WTC11 (cell line): ENCODE data around the gene PAIP2. TPM values are rescaled to one million over a fixed set of nuclear protein-coding genes. Genes with fewer than 3 reads are reported as not detected.
"Not testable (repeated sequence)": the region's sequence is repeated elsewhere in the genome, so short reads cannot be mapped to it uniquely, and the experiment has no call there.

Source experiments
- ATAC-seq: fragments of 200-7000 bp; cut with Tn5 transposase; 2 replicates; pipeline ENCODE4 v1.10.0; 2021; ENCODE audit warnings: mild to moderate bottlenecking, moderate library complexity
- CTCF ChIA-PET: fragments of 300-600 bp; sonication (Branson Sonifier 250); formaldehyde crosslinking; loops from one replicate; lab custom pipeline; 2021; ENCODE audit warnings: antibody characterized with exemption; lab: Charles Lee
- POLR2A ChIA-PET: fragments of 350-600 bp; sonication (Branson Sonifier 250); formaldehyde crosslinking; loops from one replicate; lab custom pipeline; 2021; ENCODE audit warnings: antibody characterized with exemption; lab: Charles Lee
- DNase-seq: peaks from one replicate; pipeline ENCODE4 v3.0.0; 2021; ENCODE audit warnings: low spot score
- H3K27ac Mint-ChIP-seq: 2 replicates; pipeline ENCODE4 v1.8.0; 2021; ENCODE audit warnings: mixed read lengths
- H3K27me3 Mint-ChIP-seq: 2 replicates; pipeline ENCODE4 v1.8.0; 2021; ENCODE audit warnings: low read depth, mild to moderate bottlenecking, moderate library complexity, mixed read lengths
- H3K36me3 Mint-ChIP-seq: 2 replicates; pipeline ENCODE4 v1.8.0; 2021; ENCODE audit warnings: mixed read lengths
- H3K4me1 Mint-ChIP-seq: 2 replicates; pipeline ENCODE4 v1.8.0; 2022; ENCODE audit warnings: mixed read lengths
- H3K4me3 Mint-ChIP-seq: 2 replicates; pipeline ENCODE4 v1.8.0; 2021; ENCODE audit warnings: mild to moderate bottlenecking, moderate library complexity, mixed read lengths
- H3K9me3 Mint-ChIP-seq: 2 replicates; pipeline ENCODE4 v1.8.0; 2021; ENCODE audit warnings: mixed read lengths
- ELF4 ChIP-seq: sonication (generic); formaldehyde crosslinking; IDR thresholded peaks from 2 replicates; pipeline ENCODE4 v1.8.1; 2022; ENCODE audit warnings: low read depth, mild to moderate bottlenecking, moderate library complexity, missing genetic modification reagents
- ETV6 ChIP-seq: sonication (generic); formaldehyde crosslinking; IDR thresholded peaks from 2 replicates; pipeline ENCODE4 v1.8.1; 2022; ENCODE audit warnings: mild to moderate bottlenecking, missing genetic modification reagents
- GABPB1 ChIP-seq: sonication (generic); formaldehyde crosslinking; IDR thresholded peaks from 2 replicates; pipeline ENCODE4 v1.8.1; 2023; ENCODE audit warnings: mild to moderate bottlenecking, missing genetic modification reagents
- MXD4 ChIP-seq: fragments of 250-450 bp; sonication (Bioruptor Pico); IDR thresholded peaks from 2 replicates; pipeline ENCODE4 v1.8.0; 2021; ENCODE audit warnings: mild to moderate bottlenecking, moderate library complexity, borderline replicate concordance
- ZNF219 ChIP-seq: sonication (generic); formaldehyde crosslinking; IDR thresholded peaks from 2 replicates; pipeline ENCODE4 v1.8.0; 2023; ENCODE audit warnings: missing genetic modification reagents, mild to moderate bottlenecking, borderline replicate concordance
- ZNF396 ChIP-seq: fragments of 250-450 bp; sonication (Bioruptor Pico); IDR thresholded peaks from 2 replicates; pipeline ENCODE4 v1.8.0; 2021; ENCODE audit warnings: mild to moderate bottlenecking, moderate library complexity, borderline replicate concordance
- total RNA-seq: library from RNA; stranded (reverse); gene quantifications from 3 replicates; pipeline ENCODE4 v1.2.3, GENCODE V29; 2021
- TF ChIP-seq, protein P1 (sequence below): sonication (generic); formaldehyde crosslinking; IDR thresholded peaks from 2 replicates; pipeline ENCODE4 v1.8.1; 2022; ENCODE audit warnings: low read depth, mild to moderate bottlenecking, moderate library complexity, missing genetic modification reagents, borderline replicate concordance
- TF ChIP-seq, protein P2 (sequence below): sonication (generic); formaldehyde crosslinking; IDR thresholded peaks from 2 replicates; pipeline ENCODE4 v1.8.0; 2022; ENCODE audit warnings: mild to moderate bottlenecking, missing genetic modification reagents
- TF ChIP-seq, protein P3 (sequence below): sonication (generic); formaldehyde crosslinking; IDR thresholded peaks from 2 replicates; pipeline ENCODE4 v1.8.1; 2022; ENCODE audit warnings: mild to moderate bottlenecking, missing genetic modification reagents, moderate library complexity, borderline replicate concordance
- TF ChIP-seq, protein P4 (sequence below): sonication (generic); formaldehyde crosslinking; IDR thresholded peaks from 2 replicates; pipeline ENCODE4 v1.8.1; 2023; ENCODE audit warnings: mild to moderate bottlenecking, moderate library complexity, missing genetic modification reagents

PAIP2 gene
- total RNA-seq, 1 experiment from 2014 or later: 126 TPM

DNA sequence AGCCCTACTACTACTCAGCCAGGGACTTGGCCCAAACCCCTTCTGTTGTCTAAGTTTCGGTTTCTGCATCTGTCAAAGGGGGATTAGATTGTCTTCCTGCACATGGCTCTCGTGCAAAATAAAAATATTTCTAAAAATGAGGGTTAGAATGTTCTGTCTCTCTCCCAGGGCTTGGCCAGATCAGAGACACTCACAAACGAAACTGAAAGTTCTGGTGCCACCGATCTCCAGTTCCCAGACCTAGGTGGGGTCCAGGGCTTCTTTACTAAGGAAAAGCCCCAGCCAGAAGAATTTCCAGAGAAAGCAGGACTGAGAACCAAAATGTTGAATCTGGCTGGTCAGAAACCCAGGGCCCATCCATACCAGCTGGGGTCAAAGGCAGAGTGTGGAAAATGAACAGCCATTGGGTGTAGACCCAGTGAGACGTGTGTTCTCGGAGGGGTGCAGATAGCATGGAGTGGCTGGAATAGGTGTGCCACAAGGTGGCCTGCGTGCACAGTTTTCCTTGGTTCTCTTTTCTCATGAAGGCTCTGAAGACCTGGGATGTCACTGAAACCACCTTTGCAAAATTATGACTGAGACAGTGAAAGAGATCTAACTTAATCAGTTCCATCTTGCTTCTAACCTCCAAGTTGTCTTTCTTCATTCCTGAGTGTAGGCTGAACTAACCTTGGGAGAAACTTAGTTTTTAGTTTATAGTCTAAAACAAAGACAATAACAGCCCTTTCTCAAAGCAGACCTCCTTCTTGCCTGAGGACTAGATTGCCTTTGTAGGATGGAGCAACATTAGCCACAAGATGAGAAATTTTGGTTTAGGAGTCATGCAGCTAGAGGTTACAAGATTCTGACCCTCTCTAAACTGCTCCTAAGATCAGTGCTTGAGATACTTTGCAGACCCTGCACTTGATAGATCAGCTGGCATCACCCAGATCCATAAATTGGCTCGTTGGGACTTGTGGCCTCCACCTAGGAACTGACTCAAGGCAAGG, 43.7 kb downstream of the PAIP2 start (continued):
- TF ChIP-seq, protein P1, sequence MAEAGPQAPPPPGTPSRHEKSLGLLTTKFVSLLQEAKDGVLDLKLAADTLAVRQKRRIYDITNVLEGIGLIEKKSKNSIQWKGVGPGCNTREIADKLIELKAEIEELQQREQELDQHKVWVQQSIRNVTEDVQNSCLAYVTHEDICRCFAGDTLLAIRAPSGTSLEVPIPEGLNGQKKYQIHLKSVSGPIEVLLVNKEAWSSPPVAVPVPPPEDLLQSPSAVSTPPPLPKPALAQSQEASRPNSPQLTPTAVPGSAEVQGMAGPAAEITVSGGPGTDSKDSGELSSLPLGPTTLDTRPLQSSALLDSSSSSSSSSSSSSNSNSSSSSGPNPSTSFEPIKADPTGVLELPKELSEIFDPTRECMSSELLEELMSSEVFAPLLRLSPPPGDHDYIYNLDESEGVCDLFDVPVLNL (CRISPR knock-in tag): no peak
- TF ChIP-seq, protein P2, sequence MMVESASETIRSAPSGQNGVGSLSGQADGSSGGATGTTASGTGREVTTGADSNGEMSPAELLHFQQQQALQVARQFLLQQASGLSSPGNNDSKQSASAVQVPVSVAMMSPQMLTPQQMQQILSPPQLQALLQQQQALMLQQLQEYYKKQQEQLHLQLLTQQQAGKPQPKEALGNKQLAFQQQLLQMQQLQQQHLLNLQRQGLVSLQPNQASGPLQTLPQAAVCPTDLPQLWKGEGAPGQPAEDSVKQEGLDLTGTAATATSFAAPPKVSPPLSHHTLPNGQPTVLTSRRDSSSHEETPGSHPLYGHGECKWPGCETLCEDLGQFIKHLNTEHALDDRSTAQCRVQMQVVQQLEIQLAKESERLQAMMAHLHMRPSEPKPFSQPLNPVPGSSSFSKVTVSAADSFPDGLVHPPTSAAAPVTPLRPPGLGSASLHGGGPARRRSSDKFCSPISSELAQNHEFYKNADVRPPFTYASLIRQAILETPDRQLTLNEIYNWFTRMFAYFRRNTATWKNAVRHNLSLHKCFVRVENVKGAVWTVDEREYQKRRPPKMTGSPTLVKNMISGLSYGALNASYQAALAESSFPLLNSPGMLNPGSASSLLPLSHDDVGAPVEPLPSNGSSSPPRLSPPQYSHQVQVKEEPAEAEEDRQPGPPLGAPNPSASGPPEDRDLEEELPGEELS: no peak

DNA sequence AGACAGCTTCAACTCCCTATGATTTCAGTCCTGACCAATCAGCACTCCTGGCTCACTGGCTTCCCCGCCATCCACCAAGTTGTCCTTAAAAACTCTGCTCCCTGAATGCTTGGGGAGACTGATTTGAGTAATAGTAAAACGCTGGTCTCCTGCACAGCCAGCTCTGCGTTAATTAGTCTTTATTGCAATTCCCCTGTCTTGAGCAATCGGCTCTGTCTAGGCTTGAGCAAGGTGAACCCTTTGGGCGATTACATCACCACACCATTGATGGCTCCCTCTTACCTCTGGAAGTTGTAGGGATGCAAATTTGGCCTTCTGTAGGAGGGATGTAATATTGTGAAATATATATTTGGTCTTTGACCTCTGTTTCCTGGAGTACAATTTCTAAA, 44.4 kb downstream of the PAIP2 start:
- TF ChIP-seq, protein P3, sequence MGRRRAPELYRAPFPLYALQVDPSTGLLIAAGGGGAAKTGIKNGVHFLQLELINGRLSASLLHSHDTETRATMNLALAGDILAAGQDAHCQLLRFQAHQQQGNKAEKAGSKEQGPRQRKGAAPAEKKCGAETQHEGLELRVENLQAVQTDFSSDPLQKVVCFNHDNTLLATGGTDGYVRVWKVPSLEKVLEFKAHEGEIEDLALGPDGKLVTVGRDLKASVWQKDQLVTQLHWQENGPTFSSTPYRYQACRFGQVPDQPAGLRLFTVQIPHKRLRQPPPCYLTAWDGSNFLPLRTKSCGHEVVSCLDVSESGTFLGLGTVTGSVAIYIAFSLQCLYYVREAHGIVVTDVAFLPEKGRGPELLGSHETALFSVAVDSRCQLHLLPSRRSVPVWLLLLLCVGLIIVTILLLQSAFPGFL (CRISPR knock-in tag): no peak
- TF ChIP-seq GABPB1 (CRISPR knock-in tag) (peak; percentile 74), ETV6 (CRISPR knock-in tag) (no peak), MXD4 (CRISPR knock-in tag) (no peak), ZNF219 (CRISPR knock-in tag) (no peak)
- TF ChIP-seq, protein P2: no peak
- POLR2A ChIA-PET: no interaction called here
- H3K4me3 Mint-ChIP-seq: no peak overlapping the region

DNA sequence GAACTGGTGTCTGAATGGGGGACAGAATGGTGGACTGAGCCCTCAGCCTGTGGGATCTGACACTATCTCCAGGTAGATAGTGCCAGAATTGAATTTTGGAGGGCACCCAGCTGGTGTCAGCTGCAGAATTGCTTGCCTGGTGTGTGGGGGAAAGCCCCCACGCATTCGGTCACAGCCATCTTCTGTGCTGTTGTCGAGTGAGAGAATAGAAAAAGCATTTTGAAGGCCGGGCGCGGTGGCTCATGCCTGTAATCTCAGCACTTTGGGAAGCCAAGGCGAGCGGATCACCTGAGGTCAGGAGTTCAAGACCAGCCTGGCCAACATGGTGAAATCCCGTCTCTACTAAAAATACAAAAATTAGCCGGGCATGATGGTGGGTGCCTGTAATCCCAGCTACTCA, 45.3 kb downstream of the PAIP2 start:
- peaks cover 13% of the 10 kb centered on the region for H3K27me3 Mint-ChIP-seq
- not testable (repeated sequence) for DNase-seq, ATAC-seq, H3K9me3 Mint-ChIP-seq, H3K4me3 Mint-ChIP-seq, H3K36me3 Mint-ChIP-seq, H3K27ac Mint-ChIP-seq
- ChIA-PET POLR2A (interaction anchor here (1.0 to 1.7 kb wide), 2 partner anchors 9 to 94 kb away, joined by 3 to 7 read pairs; partner anchors contain the start of gene MATR3), CTCF (interaction anchor here (0.6 to 1.6 kb wide), 2 partner anchors 16 to 923 kb away, joined by 3 read pairs; no protein-coding TSS in a partner anchor)
- peaks cover 24% of the 10 kb centered on the region for H3K4me1 Mint-ChIP-seq

More for the DNA sequence above, 44.4 kb downstream of the PAIP2 start:
- H3K36me3 Mint-ChIP-seq: no peaks in the 10 kb centered on the region
- ATAC-seq: no peak
- no peak overlapping the region for H3K27ac Mint-ChIP-seq
- DNase-seq: no peak
- CTCF ChIA-PET: interaction anchor here (1.6 kb wide), 1 partner anchor 16 kb away, joined by 3 read pairs; no protein-coding TSS in a partner anchor
- no peaks in the 10 kb centered on the region for H3K9me3 Mint-ChIP-seq
- peaks cover 8% of the 10 kb centered on the region; the same call in 1 of the 2 replicates for H3K27me3 Mint-ChIP-seq
- H3K4me1 Mint-ChIP-seq: peaks cover 17% of the 10 kb centered on the region

DNA sequence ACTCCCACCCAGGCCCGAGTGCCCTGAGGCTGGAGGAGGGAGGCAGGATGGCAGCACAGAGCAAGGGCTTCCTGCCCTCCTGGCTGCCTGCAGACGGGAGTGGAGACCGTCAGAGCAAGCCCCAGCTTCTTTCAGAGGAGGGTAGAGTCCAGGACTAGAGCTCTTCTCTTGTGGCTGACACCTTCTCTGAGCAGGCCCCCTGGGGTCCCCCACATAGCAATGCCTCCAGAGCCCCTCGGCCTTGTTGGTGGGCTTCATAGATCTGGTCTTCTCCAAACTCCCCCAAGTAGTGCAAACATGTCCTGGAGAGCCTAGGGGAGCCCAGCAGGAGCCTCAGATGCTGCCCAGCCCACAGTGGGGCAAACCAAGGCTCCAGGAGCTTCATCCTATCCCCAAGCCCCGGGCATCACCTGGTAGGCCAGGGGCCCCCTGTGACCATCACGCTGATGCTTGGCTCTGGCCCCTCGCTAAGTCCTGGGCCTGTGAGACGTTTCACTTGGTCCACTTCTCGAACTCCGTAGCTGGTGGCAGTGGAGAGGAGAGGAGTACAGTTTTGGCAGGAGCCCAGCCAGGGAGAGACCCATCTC, 46.0 kb downstream of the PAIP2 start:
- no peaks in the 10 kb centered on the region for H3K36me3 Mint-ChIP-seq
- ChIA-PET CTCF (interaction anchor here (1.6 to 1.9 kb wide), 3 partner anchors 15 to 46 kb away, joined by 3 to 11 read pairs (median 7); partner anchors contain the start of gene PAIP2), POLR2A (interaction anchor here (0.5 to 1.7 kb wide), 4 partner anchors 10 to 916 kb away, joined by 3 to 7 read pairs (median 4); partner anchors contain the start of gene MATR3)
- no peaks in the 10 kb centered on the region for H3K9me3 Mint-ChIP-seq
- ATAC-seq: no peak
- peaks cover 15% of the 10 kb centered on the region for H3K27me3 Mint-ChIP-seq
- DNase-seq: no peak
- H3K27ac Mint-ChIP-seq: peak overlapping the region; percentile 48; the same call in 1 of the 2 replicates
- peaks cover 24% of the 10 kb centered on the region for H3K4me1 Mint-ChIP-seq
- H3K4me3 Mint-ChIP-seq: 0 out of 2 replicates have a peak overlapping the region, but pooled peaks have one; percentile 31
- TF ChIP-seq, protein P4, sequence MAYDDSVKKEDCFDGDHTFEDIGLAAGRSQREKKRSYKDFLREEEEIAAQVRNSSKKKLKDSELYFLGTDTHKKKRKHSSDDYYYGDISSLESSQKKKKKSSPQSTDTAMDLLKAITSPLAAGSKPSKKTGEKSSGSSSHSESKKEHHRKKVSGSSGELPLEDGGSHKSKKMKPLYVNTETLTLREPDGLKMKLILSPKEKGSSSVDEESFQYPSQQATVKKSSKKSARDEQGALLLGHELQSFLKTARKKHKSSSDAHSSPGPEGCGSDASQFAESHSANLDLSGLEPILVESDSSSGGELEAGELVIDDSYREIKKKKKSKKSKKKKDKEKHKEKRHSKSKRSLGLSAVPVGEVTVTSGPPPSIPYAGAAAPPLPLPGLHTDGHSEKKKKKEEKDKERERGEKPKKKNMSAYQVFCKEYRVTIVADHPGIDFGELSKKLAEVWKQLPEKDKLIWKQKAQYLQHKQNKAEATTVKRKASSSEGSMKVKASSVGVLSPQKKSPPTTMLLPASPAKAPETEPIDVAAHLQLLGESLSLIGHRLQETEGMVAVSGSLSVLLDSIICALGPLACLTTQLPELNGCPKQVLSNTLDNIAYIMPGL (CRISPR knock-in tag): no peak
- TF ChIP-seq, protein P2: no peak
- no peak for TF ChIP-seq ZNF396 (CRISPR knock-in tag)
- no peak for TF ChIP-seq ELF4
